GM18519 (cell line): ENCODE measurements around the gene DMC1.
"Not testable (repeated sequence)": the region's sequence is repeated elsewhere in the genome, so short reads cannot be mapped to it uniquely, and the experiment has no call there.

Experiments used
- ATAC-seq: cut with Tn5 transposase; IDR thresholded peaks from one replicate; pipeline ENCODE4 v1.9.1; 2021; ENCODE audit warnings: mild to moderate bottlenecking, moderate library complexity; ENCODE audit not compliant: unreplicated experiment, low FRiP score

DMC1 gene, protein sequence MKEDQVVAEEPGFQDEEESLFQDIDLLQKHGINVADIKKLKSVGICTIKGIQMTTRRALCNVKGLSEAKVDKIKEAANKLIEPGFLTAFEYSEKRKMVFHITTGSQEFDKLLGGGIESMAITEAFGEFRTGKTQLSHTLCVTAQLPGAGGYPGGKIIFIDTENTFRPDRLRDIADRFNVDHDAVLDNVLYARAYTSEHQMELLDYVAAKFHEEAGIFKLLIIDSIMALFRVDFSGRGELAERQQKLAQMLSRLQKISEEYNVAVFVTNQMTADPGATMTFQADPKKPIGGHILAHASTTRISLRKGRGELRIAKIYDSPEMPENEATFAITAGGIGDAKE

DNA sequence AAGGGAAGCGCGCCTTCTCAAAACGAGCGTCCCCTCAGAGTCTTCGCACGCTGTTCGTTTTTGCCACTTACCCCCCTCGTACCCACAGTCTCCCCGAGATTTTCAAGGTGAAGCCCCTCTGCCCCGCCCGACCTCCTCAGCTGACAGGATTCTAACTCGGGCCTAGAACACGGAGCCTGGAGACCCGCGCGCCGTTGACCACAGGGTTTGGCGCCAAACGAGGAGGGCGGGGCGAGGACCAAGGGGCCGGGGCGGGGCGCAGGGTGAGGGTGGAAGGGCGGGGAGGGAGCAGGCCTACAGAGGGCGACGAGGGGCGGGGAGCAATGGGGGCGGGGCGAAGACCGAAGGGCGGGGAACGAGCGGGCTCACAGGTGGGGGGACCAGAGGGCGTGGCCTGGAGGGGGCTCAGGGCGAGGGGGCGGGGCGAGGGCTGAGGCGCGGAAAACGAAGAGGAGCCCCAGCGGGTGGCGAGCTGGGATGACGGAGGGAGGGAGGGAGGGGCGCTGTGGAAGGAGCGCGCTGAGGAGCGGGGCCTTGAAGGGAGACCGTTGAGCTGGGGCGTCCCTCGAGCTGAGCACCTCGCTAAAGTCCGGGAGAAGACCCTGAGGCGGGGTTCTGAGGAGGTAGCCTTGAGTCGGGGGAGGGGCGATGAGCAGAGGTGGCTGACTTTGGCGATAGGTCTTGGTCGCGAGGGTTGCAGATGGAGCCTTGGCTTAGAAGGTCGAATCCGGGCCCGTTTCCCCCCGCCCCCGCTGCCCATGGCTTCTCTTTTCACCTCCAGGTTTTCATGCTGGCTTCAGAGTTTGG, at the start of gene DMC1:
DMC1 (minus strand) TSS at position 212 of the 807 bp plus-strand sequence. CDS start 1,927 bp downstream, outside the sequence.
- ATAC-seq: no peak

DNA sequence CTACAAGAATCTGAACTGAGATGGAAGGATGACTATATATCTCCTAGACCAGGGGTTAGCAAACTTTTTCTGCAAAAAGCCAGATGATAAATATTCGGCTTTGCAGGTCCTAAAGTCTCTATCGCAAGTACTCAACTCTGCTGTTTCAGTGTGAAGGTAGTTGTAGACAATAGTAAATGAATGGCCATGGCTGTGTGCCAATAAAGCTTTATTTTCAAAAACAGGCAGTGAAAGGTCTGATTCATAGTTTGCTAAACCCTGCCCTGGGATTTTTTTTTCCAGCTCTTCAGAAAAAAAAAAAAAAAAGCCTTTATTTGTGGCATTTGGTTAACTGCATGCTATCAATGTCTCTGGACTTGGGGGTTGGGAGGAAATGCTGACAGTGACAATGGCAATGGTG, 48.7 kb upstream of the DMC1 start:
- ATAC-seq: no peak

DNA sequence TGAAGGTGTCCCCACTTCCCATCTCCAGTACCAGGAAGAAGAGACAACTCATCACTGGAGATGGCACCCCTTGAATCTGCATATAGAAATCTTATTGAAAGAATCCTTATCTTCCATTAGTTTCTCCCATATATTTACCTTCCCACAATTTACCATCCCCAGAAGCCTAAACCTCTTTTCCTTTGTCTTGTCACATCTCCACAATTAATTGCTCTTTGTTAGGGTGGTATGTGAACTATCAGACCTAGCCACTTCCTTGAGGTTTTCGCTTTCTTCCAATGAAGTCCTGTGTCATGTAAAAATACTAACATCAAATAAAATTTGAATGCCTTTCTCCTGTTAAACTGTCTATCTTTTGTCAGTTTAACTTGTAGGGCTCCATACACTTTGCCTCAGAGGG, 48.3 kb upstream of the DMC1 start:
- no peak for ATAC-seq

DNA sequence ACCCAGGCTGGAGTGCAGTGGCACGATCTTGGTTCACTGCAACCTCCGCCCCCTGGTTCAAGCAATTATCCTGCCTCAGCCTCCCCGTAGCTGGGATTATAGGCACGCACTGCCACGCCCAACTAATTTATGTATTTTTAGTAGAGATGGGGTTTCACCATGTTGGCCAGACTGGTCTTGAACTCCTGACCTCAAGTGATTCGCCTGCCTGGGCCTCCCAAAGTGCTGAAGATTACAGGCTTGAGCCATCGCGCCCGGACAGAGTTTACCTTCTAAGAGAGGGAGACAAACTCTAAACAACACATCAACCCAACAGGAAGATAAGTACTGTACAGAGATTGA, 45.1 kb upstream of the DMC1 start:
- not testable (repeated sequence) for ATAC-seq

DNA sequence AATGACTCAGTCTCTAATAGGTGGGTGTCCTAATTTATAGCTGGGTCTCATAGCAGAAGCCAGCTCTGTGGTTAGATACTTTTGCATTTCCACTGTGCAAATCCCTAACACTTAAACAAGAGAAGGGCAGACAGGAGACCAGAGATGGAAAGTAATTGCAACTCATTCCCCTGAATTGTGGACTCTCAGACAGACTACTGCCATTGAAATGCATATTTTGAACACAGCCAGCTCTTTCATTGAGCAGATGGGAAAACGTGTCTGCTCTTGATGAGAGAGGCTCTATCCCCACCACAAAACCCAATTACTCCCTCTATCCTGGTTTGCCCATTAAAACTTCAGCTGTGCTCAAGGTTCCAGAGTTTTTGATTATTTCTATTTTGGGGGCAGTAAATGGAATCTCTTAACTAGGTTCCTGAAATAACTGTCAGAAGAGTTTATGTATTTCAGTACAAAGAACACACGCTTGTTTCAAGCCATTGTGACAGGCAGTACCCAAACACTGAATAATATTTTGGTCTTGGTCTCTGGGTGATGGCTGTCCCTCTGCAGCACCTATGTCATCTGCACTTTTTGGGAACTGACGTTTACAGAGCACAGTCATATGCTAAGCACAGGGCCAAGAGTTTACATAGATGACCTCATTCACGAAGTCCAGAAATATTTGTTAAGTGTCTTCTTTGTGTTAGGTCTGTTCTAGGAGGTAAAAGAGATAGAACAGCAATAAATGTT, 44.5 kb upstream of the DMC1 start:
- ATAC-seq: no peak

DNA sequence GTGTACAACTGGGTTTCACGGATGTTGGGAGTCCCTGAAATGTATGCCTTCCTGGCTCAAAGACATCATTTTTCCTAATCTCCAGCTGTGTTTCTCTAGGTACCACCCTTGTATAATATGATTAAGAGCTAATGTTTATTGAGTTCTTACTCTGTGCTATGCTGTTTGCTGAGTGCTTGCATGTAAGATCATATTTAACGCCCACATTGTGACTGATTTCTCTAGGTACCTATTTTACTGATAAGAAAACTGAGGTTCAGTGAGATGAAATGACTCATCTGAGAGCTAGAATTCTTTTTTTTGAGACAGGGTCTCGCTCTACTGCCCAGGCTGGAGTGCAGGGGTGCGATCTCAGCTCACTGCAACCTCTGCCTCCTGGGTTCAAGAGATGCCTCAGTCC, 43.6 kb upstream of the DMC1 start:
- no peak for ATAC-seq

DNA sequence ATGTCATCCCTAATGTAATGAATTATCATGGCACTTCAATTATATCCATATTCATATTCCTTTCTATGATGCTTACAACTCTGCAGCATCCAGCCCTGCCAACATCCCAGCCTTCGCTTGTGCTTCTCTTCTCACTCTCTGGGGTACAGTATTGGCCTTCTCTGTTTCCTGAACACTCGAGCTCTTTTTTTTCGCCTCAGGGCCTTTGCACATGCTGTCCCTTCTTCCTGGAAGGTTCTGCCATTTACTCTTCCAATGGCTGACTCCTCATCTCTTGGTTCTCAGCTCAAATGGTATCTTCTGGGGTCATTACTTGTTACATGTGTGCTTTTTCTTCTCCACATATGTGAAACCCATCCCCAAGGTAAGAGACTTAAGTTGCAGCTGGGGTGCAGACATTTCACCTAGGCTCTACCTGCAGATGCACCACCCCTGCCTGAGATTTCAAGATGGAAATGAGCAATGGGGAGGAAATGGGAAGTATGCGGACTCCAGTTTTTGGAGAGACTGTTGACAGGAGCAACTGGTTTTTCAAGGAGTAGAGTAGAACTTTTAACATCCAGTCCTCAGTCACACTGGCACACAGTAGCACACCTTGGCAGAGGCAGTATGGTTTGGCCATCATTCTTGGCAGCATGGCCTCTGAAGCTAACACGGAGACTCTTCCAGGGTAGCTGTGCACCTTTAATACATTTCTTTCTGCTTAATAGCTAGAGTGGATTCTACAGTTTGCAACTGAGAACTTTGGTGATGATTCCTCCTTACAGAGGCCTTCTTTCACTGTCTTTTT, 42.4 kb upstream of the DMC1 start:
- ATAC-seq: no peak

DNA sequence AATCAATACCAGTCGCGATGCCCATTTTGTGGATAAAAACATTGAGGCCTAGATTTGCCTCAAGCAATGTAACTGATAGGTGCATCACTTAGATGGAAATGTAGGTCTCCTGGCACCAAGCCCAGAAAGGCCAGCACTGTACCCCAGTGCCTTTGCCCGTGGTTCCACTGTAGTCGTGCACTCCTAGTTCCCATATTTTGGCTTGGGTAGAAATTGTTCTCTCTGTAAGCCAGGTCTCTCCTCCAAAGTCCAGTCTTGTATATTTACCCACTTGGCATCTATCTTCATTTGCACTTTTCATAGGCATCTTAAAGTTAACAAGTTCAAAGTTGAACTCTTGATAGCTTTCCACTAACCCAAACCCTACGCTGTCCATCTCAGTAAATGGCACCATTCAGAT, 41.6 kb upstream of the DMC1 start:
- no peak for ATAC-seq

DNA sequence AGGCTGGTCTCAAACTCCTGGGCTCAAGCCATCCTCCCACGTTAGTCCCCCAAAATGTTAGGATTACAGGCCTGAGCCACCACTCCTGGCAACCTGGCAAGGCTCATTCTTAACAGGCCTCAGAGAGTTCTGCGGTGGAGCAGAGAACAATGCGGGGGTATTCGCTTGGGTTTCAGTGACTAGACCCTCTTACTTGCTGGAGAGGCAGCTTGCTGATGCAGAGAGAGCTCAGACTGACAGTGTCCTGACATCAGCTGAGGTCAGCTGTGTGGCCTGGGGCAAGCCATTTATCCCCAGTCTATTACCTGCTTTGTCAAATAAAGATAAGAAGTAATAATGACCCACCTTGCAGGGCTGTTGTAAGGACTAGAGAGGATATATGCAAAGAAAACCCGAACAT, 40.3 kb upstream of the DMC1 start:
- ATAC-seq: no peak

DNA sequence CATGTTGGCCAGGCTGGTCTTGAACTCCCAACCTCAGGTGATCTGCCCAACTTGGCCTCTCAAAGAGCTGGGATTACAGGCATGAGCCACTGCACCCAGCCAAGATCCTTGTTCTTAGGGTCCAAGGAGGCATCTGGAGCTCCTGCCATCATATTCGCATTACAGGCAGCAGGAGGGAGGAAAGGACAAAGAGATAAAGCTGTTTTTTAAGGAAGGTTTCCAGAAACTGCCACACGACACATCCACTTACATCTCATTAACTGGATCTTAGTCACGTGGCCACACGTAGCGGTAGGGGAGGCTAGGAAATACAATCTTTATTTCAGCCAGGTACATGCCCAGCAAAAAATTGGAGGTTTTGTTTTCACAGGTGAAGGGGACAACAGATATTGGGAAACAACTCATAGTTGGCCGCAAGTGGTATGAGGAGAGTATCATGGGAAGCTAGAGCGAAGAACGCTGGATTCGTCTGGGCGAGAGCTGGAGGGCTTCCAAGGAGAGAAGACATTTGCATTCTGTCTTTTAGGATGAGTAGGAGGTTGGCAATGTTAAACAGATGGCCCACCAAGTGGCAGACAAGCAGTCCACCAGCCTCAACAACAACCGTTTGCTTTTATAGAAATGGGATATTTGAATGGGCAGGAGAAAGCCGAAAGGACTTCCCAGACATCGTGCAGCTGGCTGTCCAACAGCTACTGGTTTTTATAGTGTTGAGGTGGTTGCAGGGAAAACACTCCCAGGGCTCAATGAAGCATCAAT, 39.2 kb upstream of the DMC1 start:
- no peak for ATAC-seq

DNA sequence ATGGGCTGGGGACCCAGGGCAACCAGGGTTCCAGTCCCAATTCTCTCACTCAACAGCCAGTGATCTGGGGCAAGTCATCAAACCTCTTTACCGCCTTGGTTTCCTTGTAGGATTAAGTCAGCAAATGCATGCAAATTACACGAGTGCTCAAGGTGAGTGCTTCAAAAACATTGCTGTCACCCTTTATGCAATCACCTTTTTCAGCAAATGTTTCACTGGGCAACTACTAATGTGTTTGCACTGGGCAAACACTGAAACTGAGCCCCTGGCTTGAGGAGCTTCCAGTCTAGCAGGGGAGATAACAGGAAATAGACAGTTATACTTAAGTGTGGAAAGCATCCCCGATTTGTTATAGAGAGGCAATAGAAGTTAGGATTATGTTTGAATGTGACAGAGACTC, 37.7 kb upstream of the DMC1 start:
- no peak for ATAC-seq

DNA sequence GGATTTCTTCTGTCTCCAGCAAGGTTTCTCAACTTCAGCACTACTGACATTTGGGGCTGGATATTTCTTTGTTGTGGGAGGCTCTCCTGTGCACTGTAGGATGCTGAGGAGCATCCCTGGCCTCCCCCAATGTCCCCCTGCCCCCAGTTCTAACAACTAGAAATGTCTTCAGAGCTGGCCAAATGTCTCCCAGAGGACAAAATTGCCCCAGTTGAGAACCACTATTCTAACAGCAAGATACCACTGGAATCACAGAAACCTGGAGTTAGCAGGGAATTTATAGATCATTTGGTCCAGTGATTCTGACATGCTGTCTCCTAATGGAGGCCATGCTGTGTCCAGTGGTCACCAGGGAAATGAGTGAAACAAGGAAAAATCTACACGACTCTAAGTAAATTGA, 32.2 kb upstream of the DMC1 start:
- no peak for ATAC-seq

DNA sequence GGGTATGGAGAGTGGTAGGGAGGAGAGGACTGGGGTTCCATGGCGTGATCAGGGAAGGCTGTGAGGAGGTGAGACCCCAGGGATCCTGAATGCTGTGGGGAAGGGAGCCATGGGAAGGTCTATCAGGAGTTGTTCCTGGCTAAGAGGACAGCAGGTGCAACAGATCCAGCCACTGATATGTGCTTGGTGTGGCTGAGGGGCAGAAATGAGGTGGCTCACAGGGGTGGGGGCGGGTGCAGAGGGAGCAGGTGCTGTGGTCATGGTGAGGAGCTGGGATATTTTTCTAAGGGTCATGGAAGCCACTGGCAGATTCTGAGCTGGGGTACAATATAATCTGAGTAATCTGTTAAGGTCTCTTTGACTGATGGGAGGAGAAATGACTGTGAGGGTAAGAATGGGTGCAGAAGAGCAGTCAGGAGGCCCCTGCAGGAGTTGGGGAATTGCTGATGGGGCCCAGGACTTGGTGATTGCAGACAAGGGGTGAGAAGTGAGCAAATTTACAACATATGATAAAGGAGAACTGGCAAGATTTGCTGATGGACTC, 31.3 kb upstream of the DMC1 start:
- ATAC-seq: no peak

DNA sequence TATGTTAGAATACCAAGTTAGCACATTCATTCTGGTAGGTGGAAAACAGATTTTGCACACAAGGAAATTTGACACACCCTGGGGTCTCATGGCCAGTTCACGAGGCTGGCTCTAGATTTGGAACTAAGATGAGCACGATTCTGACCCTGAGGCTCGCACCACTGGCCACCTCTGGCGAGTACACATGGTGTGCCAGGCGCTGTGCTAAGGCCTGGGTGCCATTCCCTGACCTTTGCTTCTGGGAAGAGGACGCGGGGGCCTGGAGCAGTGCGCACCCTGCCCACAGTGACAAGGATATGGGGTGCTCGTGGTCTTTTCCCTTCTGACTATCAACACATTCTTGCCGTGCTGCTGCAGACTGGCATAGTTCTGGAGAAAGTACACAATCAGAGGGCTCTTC, 29.5 kb upstream of the DMC1 start:
- no peak for ATAC-seq

DNA sequence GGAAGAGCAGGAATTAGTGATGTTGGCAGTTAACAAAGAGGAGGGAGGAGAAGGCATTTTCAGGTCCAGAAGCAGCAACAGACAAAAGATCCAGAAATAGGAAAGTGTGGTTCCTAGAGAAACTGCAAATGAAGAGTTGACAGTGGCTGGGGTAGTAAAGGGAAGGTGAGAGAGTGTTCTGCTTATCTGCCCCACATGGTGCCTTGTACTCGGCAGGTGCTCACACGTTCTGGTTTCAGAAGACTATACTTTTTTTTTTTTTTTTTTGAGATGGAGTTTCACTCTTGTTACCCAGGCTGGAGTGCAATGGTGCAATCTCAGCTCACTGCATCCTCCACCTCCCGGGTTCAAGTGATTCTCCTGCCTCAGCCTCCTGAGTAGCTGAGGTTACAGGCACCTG, 12.9 kb upstream of the DMC1 start:
- not testable (repeated sequence) for ATAC-seq

DNA sequence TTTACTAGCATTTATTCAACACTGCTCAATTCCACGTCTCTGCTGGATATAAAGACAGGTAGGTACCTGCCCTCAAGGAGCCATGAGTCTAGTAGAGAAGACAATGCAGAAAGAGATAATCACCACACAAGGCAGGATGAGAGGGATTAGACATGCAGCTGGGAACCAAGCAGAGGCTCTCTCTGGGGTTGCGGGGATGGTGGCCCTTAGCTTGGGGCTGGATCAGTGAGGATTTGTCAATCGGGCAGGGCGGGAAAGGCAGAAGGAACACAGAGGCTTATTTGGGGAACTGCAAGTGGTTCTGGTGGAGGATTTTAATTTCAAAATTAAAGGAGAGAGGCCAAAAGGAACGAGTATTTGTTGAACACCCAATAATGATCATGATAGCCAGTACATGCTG, 8.5 kb upstream of the DMC1 start:
- ATAC-seq: no peak

DNA sequence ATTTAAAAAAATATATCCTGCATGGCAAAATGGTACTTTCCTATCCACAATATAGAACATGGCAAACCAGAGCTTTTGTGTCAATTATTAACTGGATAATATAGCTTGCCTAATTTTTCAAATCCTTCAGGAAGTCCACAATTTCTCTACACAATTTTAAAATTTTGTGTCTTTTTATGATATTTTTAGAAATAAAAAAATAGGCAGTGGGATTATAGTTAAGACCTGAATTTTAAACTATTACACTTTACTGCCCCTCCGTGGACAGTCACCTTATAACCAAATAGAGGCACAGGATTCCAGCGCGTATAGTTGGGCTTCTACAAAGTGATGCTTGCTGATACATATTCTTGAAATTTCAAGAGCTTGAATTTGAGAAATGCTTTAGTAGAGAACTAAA, 2.1 kb upstream of the DMC1 start:
- ATAC-seq: no peak

DNA sequence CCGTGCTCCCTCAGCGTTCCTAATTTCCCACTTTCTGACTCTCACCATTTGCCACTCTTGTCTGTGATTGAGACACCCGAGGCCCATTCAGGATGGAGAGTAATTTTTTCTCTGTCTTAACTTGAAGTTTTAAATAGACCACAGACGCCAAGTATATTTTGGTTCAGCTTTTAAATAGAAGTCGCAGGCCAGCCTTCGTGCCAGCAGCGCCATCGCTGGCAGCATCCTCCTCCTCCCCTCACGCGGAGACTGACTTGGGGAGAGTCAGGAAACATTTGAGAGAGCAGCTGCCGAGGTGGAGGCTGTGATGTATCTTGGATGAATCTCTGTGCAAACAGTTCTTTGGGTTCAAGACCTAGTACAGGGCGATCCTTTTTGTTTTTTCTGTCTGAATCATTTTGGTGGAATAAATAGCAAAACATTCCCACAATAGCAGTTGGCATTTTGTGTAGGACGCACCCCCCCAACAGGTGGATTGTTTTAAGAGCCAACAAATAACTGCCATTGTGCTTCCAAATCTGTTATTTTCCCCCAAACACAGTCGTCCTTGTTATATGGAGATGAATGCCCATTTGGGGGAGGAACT, 889 bp upstream of the DMC1 start:
- no peak for ATAC-seq
